Tibial nerve (tissue), 3 donors: Measurements from ENCODE around the gene GOSR1.

Source experiments
- POLR2A ChIP-seq, 2 donors: fragments of 450-650 bp; IDR thresholded peaks; one replicate each; pipeline ENCODE4 v1.6.1; 2017; ENCODE audit warnings: antibody characterized with exemption in 2 of 2, mild to moderate bottlenecking in 2 of 2, moderate library complexity in 2 of 2
- TF ChIP-seq, protein P1 (sequence below), 5 experiments: fragments of 200-600 bp in 3 of 5; fragments of 450-650 bp in 2 of 5; sonication (generic) in 3 of 5; IDR thresholded peaks; one replicate each; pipeline ENCODE4 v1.5.1; 2016 to 2019; ENCODE audit warnings: antibody characterized with exemption in 5 of 5, mild to moderate bottlenecking in 3 of 5, moderate library complexity in 2 of 5

DNA sequence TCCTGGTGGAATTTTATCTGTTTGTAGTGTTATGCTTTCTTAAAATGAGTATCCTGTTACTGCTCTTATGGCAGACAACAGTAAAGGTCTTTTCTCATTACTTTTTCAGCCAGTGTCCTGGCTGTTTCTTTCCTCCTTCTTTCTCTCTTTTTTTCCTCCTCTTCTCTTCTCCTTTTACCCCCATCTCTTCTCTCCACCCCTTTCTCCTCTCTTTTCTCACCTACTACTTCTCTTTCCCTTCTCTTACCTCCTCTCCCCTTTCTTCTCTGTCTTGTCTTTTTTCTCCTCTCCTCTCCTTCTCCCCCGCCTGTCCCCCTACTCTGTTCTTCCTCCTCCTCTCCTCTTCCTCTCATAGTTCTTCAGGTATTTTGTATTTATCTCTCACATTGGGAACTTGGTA is 49.6 kb upstream of the GOSR1 start:
- TF ChIP-seq, protein P1, sequence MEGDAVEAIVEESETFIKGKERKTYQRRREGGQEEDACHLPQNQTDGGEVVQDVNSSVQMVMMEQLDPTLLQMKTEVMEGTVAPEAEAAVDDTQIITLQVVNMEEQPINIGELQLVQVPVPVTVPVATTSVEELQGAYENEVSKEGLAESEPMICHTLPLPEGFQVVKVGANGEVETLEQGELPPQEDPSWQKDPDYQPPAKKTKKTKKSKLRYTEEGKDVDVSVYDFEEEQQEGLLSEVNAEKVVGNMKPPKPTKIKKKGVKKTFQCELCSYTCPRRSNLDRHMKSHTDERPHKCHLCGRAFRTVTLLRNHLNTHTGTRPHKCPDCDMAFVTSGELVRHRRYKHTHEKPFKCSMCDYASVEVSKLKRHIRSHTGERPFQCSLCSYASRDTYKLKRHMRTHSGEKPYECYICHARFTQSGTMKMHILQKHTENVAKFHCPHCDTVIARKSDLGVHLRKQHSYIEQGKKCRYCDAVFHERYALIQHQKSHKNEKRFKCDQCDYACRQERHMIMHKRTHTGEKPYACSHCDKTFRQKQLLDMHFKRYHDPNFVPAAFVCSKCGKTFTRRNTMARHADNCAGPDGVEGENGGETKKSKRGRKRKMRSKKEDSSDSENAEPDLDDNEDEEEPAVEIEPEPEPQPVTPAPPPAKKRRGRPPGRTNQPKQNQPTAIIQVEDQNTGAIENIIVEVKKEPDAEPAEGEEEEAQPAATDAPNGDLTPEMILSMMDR (IDR thresholded peaks at IDR 0.05) = no peak
- TF ChIP-seq POLR2A (IDR thresholded peaks at IDR 0.05) = no peak
